Measurements from ENCODE around the gene C16orf95.

DNA sequence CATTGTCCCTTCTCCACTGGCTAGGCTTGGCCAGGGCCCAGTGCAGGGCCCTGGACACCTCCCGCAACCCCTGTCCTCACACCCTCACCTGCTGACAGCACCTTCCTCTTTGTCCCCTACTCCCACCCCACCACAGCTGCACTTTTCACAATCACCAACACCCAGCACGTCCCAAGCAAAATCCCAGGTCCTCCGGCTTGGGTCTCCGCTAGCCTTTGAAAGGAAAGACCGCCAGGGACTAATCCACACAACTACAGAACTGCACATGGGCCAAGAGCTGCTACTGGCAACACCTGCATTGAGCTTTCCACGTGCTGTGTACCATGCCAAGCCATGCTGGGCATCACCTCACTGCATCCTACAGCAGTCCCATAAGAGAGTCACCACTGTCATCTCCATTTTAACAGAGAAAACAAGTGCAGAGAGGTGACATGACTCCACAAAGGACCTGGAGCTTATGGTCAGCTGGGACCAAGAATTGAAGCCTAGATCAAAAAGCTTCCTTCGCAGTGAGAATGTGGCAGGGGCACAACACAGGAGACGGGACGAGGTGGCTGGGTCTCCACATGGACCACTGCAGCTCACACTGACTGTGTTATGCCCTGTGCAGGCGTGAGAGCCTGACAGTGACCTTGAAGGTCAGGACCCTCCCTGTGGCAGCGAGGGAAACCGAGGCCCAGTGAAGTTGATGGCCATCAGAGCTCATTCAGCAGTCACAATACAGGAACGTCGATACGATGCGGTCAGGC, 43.8 kb upstream of the C16orf95 start:
- TF ChIP-seq, protein P1, sequence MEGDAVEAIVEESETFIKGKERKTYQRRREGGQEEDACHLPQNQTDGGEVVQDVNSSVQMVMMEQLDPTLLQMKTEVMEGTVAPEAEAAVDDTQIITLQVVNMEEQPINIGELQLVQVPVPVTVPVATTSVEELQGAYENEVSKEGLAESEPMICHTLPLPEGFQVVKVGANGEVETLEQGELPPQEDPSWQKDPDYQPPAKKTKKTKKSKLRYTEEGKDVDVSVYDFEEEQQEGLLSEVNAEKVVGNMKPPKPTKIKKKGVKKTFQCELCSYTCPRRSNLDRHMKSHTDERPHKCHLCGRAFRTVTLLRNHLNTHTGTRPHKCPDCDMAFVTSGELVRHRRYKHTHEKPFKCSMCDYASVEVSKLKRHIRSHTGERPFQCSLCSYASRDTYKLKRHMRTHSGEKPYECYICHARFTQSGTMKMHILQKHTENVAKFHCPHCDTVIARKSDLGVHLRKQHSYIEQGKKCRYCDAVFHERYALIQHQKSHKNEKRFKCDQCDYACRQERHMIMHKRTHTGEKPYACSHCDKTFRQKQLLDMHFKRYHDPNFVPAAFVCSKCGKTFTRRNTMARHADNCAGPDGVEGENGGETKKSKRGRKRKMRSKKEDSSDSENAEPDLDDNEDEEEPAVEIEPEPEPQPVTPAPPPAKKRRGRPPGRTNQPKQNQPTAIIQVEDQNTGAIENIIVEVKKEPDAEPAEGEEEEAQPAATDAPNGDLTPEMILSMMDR (IDR thresholded peaks at IDR 0.05) = no peak
- TF ChIP-seq POLR2A (IDR thresholded peaks at IDR 0.05) = no peak

Measured in lower leg skin (tissue), 3 donors.